Esophagus squamous epithelium (tissue), 4 donors: Measurements from ENCODE around the gene WDR59.
"Not testable (repeated sequence)": the region's sequence is repeated elsewhere in the genome, so short reads cannot be mapped to it uniquely, and the experiment has no call there.

Source experiments
- POLR2A ChIP-seq, 4 donors: fragments of 450-650 bp; IDR thresholded peaks; one replicate each; pipeline ENCODE4 v1.6.1; 2017; ENCODE audit warnings: antibody characterized with exemption in 4 of 4, mild to moderate bottlenecking in 4 of 4, moderate library complexity in 3 of 4
- TF ChIP-seq, protein P1 (sequence below), 6 experiments: fragments of 450-650 bp in 4 of 6; fragments of 200-600 bp in 2 of 6; sonication (generic) in 2 of 6; IDR thresholded peaks; one replicate each; pipeline ENCODE4 v1.5.1; 2016 to 2019; ENCODE audit warnings: antibody characterized with exemption in 6 of 6, mild to moderate bottlenecking in 4 of 6, moderate library complexity in 4 of 6

DNA sequence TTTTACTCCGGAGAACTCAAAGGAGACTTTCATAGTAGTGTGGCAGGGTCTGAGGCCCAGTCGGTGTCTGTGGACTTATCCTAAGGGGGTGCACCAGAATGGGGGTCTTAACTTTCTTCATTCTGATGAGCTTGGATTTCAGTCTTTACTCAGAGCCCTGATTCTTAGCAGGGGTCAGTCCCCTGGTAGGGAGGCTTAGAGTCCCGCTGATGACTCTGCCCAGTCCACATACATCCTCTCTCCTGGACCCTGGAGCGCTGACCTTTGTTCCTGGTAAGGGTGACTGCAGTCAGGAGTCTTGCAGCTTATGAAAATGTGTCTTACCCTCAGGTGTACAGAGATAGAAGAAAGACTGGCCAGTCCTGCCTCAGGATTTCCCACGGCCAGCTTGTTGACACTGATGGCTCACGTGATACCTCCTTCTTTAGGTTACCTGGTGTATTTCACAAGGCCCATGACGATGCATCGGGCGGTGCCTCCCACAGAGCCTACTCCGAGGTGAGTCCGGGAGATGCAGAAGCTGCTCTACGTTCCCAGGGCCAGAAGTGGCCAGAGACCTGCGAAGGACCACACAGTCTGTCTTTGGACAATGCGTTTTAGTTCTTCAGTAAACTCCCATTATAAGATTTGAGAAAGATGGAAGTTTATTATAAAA, 141.4 kb downstream of the WDR59 start:
- TF ChIP-seq POLR2A (IDR thresholded peaks at IDR 0.05): not testable (repeated sequence)
- TF ChIP-seq, protein P1, sequence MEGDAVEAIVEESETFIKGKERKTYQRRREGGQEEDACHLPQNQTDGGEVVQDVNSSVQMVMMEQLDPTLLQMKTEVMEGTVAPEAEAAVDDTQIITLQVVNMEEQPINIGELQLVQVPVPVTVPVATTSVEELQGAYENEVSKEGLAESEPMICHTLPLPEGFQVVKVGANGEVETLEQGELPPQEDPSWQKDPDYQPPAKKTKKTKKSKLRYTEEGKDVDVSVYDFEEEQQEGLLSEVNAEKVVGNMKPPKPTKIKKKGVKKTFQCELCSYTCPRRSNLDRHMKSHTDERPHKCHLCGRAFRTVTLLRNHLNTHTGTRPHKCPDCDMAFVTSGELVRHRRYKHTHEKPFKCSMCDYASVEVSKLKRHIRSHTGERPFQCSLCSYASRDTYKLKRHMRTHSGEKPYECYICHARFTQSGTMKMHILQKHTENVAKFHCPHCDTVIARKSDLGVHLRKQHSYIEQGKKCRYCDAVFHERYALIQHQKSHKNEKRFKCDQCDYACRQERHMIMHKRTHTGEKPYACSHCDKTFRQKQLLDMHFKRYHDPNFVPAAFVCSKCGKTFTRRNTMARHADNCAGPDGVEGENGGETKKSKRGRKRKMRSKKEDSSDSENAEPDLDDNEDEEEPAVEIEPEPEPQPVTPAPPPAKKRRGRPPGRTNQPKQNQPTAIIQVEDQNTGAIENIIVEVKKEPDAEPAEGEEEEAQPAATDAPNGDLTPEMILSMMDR (IDR thresholded peaks at IDR 0.05): not testable (repeated sequence)
